NT2/D1 (cell line): ENCODE measurements around the gene ADD2.
"Not testable (repeated sequence)": the region's sequence is repeated elsewhere in the genome, so short reads cannot be mapped to it uniquely, and the experiment has no call there.

Source experiments
- DNase-seq: peaks from one replicate; pipeline ENCODE4 v3.0.0-alpha.2; 2011; ENCODE audit warnings: low read depth, low spot score
- H3K27me3 ChIP-seq: 2 replicates; pipeline ENCODE4 v1.6.0; 2011; ENCODE audit warnings: mild to moderate bottlenecking; ENCODE audit not compliant: insufficient read length, insufficient read depth
- H3K36me3 ChIP-seq: 2 replicates; pipeline ENCODE4 v1.6.1; 2011; ENCODE audit warnings: mild to moderate bottlenecking, low read length, mixed read lengths; ENCODE audit not compliant: insufficient read depth, insufficient read length
- H3K4me1 ChIP-seq: 2 replicates; pipeline ENCODE4 v1.5.1; 2011; ENCODE audit not compliant: insufficient read depth, insufficient read length
- H3K4me3 ChIP-seq: 2 replicates; pipeline ENCODE4 v1.5.1; 2011; ENCODE audit warnings: low read depth; ENCODE audit not compliant: insufficient read length
- H3K9ac ChIP-seq: 2 replicates; pipeline ENCODE4 v1.6.0; 2011; ENCODE audit warnings: low read depth; ENCODE audit not compliant: insufficient read length
- H3K9me3 ChIP-seq: 2 replicates; pipeline ENCODE4 v1.5.1; 2011; ENCODE audit warnings: mild to moderate bottlenecking, low read length; ENCODE audit not compliant: insufficient read depth
- SUZ12 ChIP-seq: IDR thresholded peaks from 2 replicates; pipeline ENCODE4 v1.6.1; 2011; ENCODE audit not compliant: insufficient read length, insufficient read depth; ENCODE audit errors: extremely low read depth
- YY1 ChIP-seq: IDR thresholded peaks from 2 replicates; pipeline ENCODE4 v1.6.1; 2011; ENCODE audit not compliant: insufficient read length, insufficient read depth
- ZNF274 ChIP-seq: IDR thresholded peaks from 2 replicates; pipeline ENCODE4 v1.6.1; 2011; ENCODE audit warnings: mild to moderate bottlenecking, low read depth, low read length

Gene ADD2

DNA sequence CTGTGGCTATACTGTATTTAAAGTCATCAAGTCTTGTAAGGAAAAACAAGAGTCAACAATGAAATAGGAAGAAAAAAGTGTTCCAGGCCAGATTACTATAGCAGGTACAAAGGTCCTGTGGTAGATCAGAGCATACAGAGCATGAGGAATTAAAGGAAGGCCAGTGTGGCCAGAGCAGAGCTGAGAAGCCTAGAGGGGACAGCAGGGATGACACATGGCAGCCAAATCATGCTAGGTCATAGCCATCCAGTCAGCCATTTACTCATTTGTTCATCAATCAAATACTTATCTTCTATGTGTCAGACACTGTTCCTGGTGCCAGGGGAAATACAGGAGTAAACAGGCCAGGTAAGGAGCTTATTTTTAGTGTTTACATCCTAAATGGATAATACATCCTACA lies 24.3 kb downstream of the ADD2 start:
- no peak overlapping the region for H3K4me3 ChIP-seq
- H3K9ac ChIP-seq: no peak overlapping the region
- H3K27me3 ChIP-seq: no peaks in the 10 kb centered on the region
- no peak for TF ChIP-seq ZNF274
- TF ChIP-seq YY1: no peak
- TF ChIP-seq SUZ12: no peak
- DNase-seq: no peak
- H3K4me1 ChIP-seq: no peaks in the 10 kb centered on the region
- H3K9me3 ChIP-seq: peaks cover 5% of the 10 kb centered on the region; the same call in 1 of the 2 replicates
- H3K36me3 ChIP-seq: no peaks in the 10 kb centered on the region

DNA sequence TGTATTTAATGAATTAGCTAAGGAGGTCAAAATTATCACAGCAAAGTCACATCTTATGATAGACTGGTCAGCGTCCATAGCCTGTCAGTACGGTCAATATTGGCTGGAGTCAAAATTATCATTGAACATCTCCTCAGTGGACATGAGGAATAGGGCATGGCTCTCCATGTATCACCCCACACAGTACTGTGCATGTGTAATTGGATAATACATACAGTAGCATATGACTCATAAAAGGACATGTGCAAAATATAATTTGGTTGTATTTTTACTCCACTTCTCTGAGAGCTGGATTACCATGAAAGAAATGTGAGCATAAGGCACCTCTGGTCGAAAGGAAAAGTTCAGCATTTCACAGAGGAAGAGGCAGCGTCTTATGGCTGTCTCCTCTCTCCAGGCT lies 24.9 kb downstream of the ADD2 start:
- H3K27me3 ChIP-seq: no peaks in the 10 kb centered on the region
- H3K9ac ChIP-seq: no peak overlapping the region
- TF ChIP-seq ZNF274: no peak
- no peak for TF ChIP-seq YY1
- no peak for TF ChIP-seq SUZ12
- DNase-seq: no peak
- no peaks in the 10 kb centered on the region for H3K36me3 ChIP-seq
- peaks cover 5% of the 10 kb centered on the region; the same call in 1 of the 2 replicates for H3K9me3 ChIP-seq
- H3K4me3 ChIP-seq: no peak overlapping the region
- no peaks in the 10 kb centered on the region for H3K4me1 ChIP-seq

DNA sequence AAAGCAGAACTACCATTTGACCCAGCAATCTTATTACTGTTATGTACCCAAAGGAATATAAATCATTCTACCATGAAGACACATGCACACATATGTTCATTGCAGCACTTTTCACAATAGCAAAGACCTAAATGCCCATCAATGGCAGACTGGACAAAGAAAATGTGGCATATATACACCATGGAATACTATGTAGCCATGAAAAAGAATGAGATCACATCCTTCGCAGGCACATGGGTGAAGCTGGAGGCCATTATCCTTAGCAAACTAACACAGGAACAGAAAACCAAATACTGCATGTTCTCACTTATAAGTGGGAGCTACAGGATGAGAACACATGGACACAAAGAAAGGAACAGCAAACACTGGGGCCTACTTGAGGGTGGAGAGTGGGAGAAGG lies 28.5 kb downstream of the ADD2 start:
- not testable (repeated sequence) for H3K4me3 ChIP-seq, H3K4me1 ChIP-seq, H3K27me3 ChIP-seq, H3K9me3 ChIP-seq, H3K36me3 ChIP-seq, DNase-seq, H3K9ac ChIP-seq

DNA sequence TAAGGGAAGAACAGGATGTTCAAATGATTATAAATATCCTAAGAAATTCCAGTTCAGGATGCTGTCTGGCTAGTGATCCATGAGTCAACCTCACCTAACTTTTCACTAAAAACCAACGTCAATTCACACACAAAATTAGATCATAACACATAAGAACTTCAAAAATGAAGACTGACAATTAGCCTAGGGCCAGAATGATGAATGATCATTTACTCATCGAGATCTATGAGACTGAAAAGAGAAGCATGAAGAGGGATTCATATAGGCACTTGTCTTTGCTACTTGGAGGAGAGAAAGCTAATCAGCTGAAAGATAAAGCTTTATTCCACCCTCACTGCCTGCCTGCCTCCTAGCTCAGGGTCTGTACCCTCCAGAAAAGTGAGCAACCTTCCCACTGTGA lies 29.8 kb downstream of the ADD2 start:
- Histone ChIP-seq H3K27me3 (no peaks in the 10 kb centered on the region), H3K9ac (no peak overlapping the region), H3K36me3 (no peaks in the 10 kb centered on the region), H3K9me3 (no peaks in the 10 kb centered on the region), H3K4me1 (peaks cover 10% of the 10 kb centered on the region), H3K4me3 (no peak overlapping the region)
- no peak for DNase-seq
- no peak for TF ChIP-seq SUZ12
- no peak for TF ChIP-seq ZNF274
- TF ChIP-seq YY1: no peak

DNA sequence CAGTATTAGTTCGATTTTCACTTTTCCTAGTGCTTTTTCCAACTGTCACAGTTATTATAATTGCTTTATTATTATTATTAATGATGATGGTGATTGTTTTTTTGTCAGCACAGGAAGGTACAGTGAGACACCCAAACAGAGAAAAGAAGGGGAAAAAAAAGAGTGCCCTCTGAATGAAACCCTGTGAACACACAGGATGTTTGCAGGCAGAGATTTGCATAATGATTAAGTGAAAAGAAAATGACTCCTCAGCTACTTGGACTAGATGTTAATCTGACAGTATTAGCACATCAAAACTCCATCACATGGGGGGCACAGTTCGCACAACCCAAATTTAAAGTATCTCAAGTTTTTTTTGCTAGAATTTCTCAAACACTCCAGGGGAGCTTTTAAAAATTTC lies 32.9 kb downstream of the ADD2 start:
- Histone ChIP-seq H3K4me1 (peaks cover 10% of the 10 kb centered on the region), H3K4me3 (no peak overlapping the region), H3K9ac (no peak overlapping the region), H3K9me3 (no peaks in the 10 kb centered on the region), H3K36me3 (no peaks in the 10 kb centered on the region), H3K27me3 (no peaks in the 10 kb centered on the region)
- no peak for DNase-seq
- no peak for TF ChIP-seq ZNF274
- TF ChIP-seq SUZ12: no peak
- no peak for TF ChIP-seq YY1

DNA sequence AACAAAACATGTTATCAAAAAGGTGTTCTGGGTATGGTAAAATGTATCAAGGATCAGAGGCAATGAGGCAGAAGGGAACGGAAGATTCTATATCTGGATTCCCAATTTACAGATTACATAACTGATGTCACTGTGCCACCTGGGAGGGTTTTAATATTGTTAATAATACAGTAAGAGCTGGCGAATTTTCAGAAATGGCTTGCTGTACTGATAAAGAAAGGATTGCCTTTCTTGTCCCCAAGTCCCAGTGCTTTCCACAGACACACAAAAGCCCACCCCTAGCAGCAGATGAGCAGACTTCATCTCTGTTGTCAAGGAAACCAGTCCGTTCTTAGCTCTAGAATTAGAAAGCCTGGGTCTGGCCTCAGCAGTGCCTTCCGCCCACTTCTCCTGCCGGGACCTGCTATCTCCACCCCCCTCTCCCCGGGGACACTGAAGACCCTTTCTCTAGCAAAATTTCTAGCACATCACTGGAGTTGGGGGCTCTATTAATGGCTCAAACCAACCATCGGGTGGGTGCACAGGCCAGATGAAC lies 34.3 kb downstream of the ADD2 start:
- Histone ChIP-seq H3K27me3 (no peaks in the 10 kb centered on the region), H3K4me1 (peaks cover 10% of the 10 kb centered on the region), H3K36me3 (no peaks in the 10 kb centered on the region), H3K9me3 (no peaks in the 10 kb centered on the region), H3K9ac (no peak overlapping the region), H3K4me3 (no peak overlapping the region)
- TF ChIP-seq YY1 (no peak), SUZ12 (no peak), ZNF274 (no peak)
- no peak for DNase-seq

DNA sequence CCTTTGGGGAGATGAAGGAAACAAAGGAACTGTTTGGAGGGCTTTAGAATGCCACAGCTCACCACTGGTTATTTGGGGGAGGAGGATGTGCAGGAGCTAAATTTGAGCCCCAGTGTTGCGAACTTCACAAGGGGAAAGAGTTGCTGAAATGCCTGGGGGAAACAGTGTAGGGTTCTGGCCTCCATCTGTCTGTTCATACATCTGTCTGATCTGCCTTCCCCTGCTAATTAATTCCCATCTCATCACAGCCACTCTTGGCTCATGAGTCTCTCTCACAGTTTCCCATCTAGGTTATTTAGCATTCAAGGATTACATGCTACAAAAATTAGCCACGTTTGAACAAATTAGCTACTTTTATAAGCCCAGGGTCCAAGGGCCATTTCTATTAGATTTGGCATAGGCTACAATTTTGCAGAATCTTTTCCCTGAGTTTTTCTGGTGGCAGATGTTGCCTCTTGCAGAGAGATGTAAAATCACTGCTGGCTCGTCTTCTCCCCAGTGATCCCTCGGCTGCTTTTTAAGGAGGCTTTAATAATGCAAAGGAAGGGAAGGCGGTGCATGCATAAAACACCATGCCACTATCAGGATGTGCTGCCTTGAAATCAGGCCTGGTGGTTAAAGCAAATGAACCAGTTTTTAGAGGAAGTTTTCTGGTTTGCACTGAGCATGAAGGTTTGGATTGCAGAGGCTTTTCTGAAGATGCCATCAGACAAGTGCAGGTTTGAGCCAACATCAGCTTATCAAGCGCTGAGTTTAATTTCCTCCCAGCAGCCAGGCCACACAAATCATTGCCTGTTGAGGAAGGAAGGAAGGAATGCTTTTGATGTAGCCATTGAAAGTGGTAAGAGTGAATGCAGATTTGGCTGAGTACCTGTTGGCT lies 35.0 kb downstream of the ADD2 start:
- Histone ChIP-seq H3K36me3 (no peaks in the 10 kb centered on the region), H3K4me3 (no peak overlapping the region), H3K27me3 (no peaks in the 10 kb centered on the region), H3K9ac (no peak overlapping the region), H3K4me1 (peaks cover 10% of the 10 kb centered on the region), H3K9me3 (no peaks in the 10 kb centered on the region)
- no peak for TF ChIP-seq ZNF274
- TF ChIP-seq YY1: no peak
- no peak for TF ChIP-seq SUZ12
- no peak for DNase-seq
